CD4-positive, alpha-beta T cell treated with Interleukin-12 subunit alpha and Interleukin-12 subunit beta, for 1 hour (primary cell): Measurements from ENCODE around the gene MAVS.
"Not testable (repeated sequence)": the region's sequence is repeated elsewhere in the genome, so short reads cannot be mapped to it uniquely, and the experiment has no call there.

Source experiments
- DNase-seq: peaks from one replicate; pipeline ENCODE4 v3.0.0-alpha.2; 2020

MAVS gene

GRCh38 chr20:3857405-3857804 is 10.8 kb downstream of the MAVS start:
- DNase-seq: no peak

GRCh38 chr20:3858689-3859088 is 12.1 kb downstream of the MAVS start:
- DNase-seq: no peak

GRCh38 chr20:3861191-3861590 is 14.6 kb downstream of the MAVS start:
- DNase-seq: no peak

GRCh38 chr20:3862333-3862732 is 15.7 kb downstream of the MAVS start:
- no peak for DNase-seq

GRCh38 chr20:3863317-3863716 is 16.7 kb downstream of the MAVS start:
- no peak for DNase-seq

GRCh38 chr20:3864518-3864917 is 17.9 kb downstream of the MAVS start:
- DNase-seq: no peak

GRCh38 chr20:3865152-3865886 is 18.7 kb downstream of the MAVS start:
- DNase-seq: no peak

- no peak for DNase-seq
Measured at GRCh38 chr20:3865887-3866407, 19.3 kb downstream of the MAVS start.

GRCh38 chr20:3866464-3866863 is 19.8 kb downstream of the MAVS start:
- no peak for DNase-seq

GRCh38 chr20:3867802-3868201 is 21.2 kb downstream of the MAVS start:
- no peak for DNase-seq

GRCh38 chr20:3869839-3870634 is 23.4 kb downstream of the MAVS start:
- no peak for DNase-seq

GRCh38 chr20:3871550-3872265 is 25.1 kb downstream of the MAVS start:
- no peak for DNase-seq

- DNase-seq: no peak
Measured at GRCh38 chr20:3873507-3873906, 26.9 kb downstream of the MAVS start.

GRCh38 chr20:3874194-3874844 is 27.7 kb downstream of the MAVS start:
- no peak for DNase-seq

GRCh38 chr20:3875378-3875974 is 28.8 kb downstream of the MAVS start:
- no peak for DNase-seq

GRCh38 chr20:3876000-3876399 is 29.4 kb downstream of the MAVS start:
- no peak for DNase-seq

GRCh38 chr20:3876676-3877075 is 30.0 kb downstream of the MAVS start:
- DNase-seq: no peak

- DNase-seq: not testable (repeated sequence)
Measured at GRCh38 chr20:3878921-3879274, 32.3 kb downstream of the MAVS start.

GRCh38 chr20:3885715-3886114 is 39.1 kb downstream of the MAVS start:
- DNase-seq: no peak

GRCh38 chr20:3887876-3888620 is 41.4 kb downstream of the MAVS start:
- DNase-seq: no peak

GRCh38 chr20:3888622-3889488 is 42.2 kb downstream of the MAVS start, which contains the start of gene PANK2:
Gene PANK2, plus strand, starts transcription at chr20:3889387.
- DNase-seq: peak; percentile 97
